Stimulated activated CD8-positive, alpha-beta memory T cell treated with anti-CD3 and anti-CD28 coated beads, Interleukin-2, amount 100 ng/mL, for 1 hour (primary cell): ENCODE results near the gene SETD7.
"Not testable (repeated sequence)": the region's sequence is repeated elsewhere in the genome, so short reads cannot be mapped to it uniquely, and the experiment has no call there.

Source experiments
- DNase-seq, 2 donors: peaks; one replicate each; pipeline ENCODE4 v3.0.0-alpha.2; 2020; ENCODE audit warnings: low read depth in 2 of 2

The SETD7 gene

GRCh38 chr4:139468756-139469155 is 87.3 kb downstream of the SETD7 start:
- not testable (repeated sequence) for DNase-seq

DNA sequence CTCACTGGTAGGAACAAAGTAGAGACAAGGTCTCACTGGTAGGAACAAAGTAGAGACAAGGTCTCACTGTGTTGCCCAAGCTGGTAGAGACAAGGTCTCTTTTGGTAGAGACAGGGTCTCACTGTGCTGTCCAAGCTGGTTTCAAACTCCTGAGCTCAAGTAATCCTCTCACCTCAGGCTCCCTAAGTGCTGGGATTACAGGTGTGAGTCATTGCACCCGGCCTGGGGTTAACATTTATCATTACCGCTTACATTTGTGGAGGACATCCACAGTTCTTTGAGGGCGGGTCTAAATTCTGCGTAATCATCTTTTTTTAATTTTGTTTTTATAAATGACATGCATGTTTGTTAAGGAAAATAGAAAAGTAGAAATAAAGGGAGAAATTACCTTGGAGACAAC is 90.1 kb downstream of the SETD7 start:
- DNase-seq: no peak

DNA sequence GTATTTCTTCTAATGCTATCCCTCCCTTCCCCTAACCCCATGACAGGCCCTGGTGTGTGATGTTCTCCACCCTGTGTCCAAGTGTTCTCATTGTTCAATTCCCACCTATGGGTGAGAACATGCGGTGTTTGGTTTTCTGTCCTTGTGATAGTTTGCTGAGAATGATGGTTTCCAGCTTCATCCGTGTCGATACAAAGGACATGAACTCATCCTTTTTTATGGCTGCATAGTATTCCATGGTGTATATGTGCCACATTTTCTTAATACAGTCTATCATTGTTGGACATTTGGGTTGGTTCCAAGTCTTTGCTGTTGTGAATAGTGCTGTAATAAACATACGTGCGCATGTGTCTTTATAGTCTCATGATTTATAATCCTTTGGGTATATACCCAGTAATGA is 91.5 kb downstream of the SETD7 start:
- DNase-seq: not testable (repeated sequence)

- no peak for DNase-seq
Observed at GRCh38 chr4:139461022-139461628, 94.9 kb downstream of the SETD7 start.

DNA sequence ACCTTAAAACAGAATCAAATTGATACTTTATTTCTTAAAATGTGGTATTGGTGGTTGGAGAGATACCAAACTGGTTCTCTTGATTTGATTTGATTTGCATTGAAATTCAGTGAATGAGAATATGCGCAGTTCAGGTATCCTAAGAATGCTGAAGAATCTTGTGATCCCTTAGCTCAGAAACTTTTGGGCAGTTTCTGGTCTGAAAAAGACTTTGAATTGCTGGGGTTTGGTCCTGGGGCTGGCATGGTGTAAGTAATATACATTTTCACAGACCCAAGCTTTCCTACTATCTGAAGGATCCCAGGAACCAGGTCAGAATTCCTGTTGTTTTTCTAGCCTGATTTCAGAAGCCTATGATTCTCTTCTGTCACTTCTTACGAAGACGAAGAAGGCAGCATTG is 95.5 kb downstream of the SETD7 start:
- DNase-seq: no peak

DNA sequence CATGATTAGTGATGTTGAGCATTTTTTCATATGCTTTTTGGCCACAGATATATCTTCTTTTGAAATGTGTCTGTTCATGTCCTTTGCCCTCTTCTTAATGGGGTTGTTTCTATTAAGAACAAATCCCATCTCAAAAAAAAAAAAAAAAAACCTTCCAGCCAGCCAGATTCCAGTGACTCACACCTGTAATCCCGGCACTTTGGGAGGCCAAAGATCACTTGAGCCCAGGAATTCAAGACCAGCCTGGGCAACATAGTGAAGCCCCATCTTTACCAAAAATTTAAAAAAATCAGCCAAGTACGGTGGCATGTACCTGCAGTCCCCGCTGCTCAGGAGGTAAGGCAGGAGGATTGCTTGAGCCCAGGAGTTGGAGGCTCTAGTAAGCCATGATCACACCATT is 97.0 kb downstream of the SETD7 start:
- no peak for DNase-seq

DNA sequence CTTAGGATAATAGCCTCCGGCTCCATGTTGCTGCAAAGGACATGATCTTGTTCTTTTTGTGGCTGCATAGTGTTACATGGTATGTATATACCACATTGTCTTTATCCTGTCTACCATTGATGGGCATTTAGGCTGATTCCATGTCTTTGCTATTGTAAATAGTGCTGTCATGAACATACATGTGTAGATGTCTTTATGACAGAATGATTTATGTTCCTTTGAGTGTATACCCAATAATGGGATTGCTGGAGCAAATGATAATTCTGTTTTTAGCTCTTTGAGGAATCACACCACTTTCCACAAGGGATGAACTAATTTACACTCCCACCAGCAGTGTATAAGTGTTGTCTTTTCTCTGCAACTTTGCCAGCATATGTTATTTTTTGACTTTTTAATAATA is 97.5 kb downstream of the SETD7 start:
- no peak for DNase-seq

- DNase-seq: no peak
Observed at GRCh38 chr4:139457318-139457717, 98.7 kb downstream of the SETD7 start.

GRCh38 chr4:139455126-139455538 is 100.9 kb downstream of the SETD7 start:
- DNase-seq: no peak

DNA sequence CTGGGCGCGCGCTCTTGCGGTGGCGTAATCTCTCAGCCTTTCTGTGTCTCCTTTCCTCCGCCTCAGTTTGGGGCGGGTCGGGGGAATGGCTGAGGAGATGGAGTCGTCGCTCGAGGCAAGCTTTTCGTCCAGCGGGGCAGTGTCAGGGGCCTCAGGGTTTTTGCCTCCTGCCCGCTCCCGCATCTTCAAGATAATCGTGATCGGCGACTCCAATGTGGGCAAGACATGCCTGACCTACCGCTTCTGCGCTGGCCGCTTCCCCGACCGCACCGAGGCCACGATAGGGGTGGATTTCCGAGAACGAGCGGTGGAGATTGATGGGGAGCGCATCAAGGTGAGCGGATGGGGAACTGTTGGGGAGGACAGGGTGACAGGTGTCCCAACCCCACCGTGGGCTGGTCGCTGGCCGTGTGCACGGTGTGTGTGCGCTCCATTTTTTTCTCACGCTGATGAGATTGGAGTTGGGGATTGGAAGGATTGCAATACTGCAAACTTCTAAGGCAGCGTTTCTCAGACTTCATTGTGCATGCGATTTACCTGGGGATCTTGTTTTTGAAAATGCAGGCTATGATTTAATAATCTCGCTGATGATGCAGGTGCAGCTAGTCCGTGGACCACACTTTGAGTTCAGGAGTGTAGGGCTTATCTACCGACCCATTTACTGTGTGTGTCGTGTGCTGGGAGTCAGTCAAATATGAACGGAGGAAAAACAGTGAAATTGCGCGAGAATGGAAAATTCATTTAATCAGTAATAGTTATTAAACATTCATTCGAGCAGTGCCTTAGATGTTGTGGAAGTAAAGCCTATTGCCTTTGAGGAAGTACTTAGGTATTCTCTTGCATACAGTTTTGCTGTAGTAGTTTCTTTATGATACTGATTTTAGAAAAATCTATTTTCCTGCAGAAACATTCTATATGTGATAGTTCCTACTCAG is 101.6 kb downstream of the SETD7 start, which contains the start of gene RAB33B:
RAB33B (plus strand) TSS at position 11 of the 935 bp plus-strand sequence; CDS start at position 86, 75 bp downstream.
- DNase-seq: no peak

DNA sequence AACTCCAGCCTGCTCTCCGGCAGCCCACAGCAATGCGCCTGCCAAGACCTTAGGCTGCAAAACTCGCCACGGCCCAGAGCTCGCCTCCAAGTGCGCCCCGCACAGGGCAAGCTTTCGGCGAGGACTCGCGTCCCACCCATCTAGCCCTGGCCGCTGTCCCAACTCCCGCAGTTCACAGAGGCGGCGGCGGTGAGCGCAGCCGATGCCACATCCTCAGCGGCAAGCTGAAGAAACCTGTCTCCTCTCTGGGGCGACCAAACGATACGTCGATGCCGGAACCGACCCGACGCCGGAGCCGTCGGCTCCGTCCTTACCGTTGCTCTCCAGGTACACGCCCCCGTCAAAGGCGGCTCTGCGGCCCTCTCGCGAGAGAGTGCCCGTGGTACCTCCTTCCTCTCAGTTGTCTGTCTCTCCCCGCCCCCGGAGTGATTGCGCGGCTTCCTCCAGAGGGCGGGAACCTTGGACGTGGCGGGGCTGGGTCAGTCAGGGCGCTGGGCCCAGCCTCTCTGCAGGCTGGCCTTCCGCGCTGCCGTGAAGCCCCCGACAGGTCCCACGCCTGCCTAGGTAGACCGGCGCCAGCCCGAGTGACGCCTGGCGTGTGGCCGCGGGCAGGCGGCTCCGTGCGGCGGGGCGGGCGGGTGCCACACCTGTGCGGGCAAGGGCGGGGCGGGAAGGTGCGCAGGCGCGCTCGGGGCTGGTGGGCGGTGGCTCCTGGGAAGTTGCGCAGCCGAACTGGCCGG is 102.5 kb downstream of the SETD7 start:
- peak; percentile 91 for DNase-seq

DNA sequence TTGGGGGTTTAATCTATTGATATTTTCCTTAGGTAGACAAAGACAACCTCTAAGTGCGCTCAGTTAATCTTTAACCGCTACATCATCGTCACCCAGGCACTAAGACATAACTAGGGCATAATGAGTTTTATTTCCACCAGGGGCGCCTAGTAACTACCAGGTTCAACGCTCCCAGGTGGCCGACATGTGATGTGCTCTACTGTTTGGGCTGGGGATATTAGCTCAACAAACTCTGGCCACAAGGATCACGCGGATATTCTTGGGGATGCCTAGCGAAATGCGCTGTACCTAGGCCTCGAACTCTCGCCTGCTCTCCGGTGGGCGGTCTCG is 103.0 kb downstream of the SETD7 start:
- DNase-seq: peak in 1 of 2 donors; percentile 41

- DNase-seq: no peak
Observed at GRCh38 chr4:139451997-139452396, 104.0 kb downstream of the SETD7 start.

- no peak for DNase-seq
Observed at GRCh38 chr4:139450586-139450985, 105.4 kb downstream of the SETD7 start.

DNA sequence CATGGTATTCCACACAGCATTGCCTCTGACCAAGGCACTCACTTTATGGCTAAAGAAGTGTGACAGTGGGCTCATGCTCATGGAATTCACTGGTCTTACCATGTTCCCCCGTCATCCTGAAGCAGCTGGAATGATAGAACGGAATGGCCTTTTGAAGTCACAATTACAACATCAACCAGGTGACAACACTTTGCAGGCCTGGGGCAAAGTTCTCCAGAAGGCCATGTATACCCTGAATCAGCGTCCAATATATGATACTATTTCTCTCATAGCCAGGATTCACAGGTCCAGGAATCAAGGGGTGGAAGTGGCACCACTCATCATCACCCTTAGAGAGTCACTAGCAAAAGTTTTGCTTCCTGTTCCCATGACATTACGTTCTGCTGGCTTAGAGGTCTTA is 108.9 kb downstream of the SETD7 start:
- not testable (repeated sequence) for DNase-seq
